HG03575 (cell line): Measurements from ENCODE around the gene TRIM44.
"Not testable (repeated sequence)": the region's sequence is repeated elsewhere in the genome, so short reads cannot be mapped to it uniquely, and the experiment has no call there.

Experiments used
- ATAC-seq: cut with Tn5 transposase; IDR thresholded peaks from one replicate; pipeline ENCODE4 v1.9.1; 2021; ENCODE audit not compliant: unreplicated experiment, insufficient number of reproducible peaks, low FRiP score; ENCODE audit errors: extremely low read depth

The TRIM44 gene

GRCh38 chr11:35742707-35743454 lies 80.3 kb downstream of the TRIM44 start:
- ATAC-seq = no peak

GRCh38 chr11:35746356-35747153 lies 84.0 kb downstream of the TRIM44 start:
- no peak for ATAC-seq

- ATAC-seq = no peak
Observed at GRCh38 chr11:35747668-35748067, 85.1 kb downstream of the TRIM44 start.

- no peak for ATAC-seq
Observed at GRCh38 chr11:35748644-35749043, 86.1 kb downstream of the TRIM44 start.

GRCh38 chr11:35750315-35750714 lies 87.7 kb downstream of the TRIM44 start:
- ATAC-seq = no peak

GRCh38 chr11:35750981-35751663 lies 88.5 kb downstream of the TRIM44 start:
- no peak for ATAC-seq

GRCh38 chr11:35751664-35752061 lies 89.1 kb downstream of the TRIM44 start:
- ATAC-seq = no peak

GRCh38 chr11:35752115-35752514 lies 89.5 kb downstream of the TRIM44 start:
- no peak for ATAC-seq

GRCh38 chr11:35753573-35753972 lies 91.0 kb downstream of the TRIM44 start:
- ATAC-seq = not testable (repeated sequence)

- not testable (repeated sequence) for ATAC-seq
Observed at GRCh38 chr11:35759951-35760350, 97.4 kb downstream of the TRIM44 start.

GRCh38 chr11:35761899-35762298 lies 99.3 kb downstream of the TRIM44 start:
- no peak for ATAC-seq

GRCh38 chr11:35763301-35763700 lies 100.7 kb downstream of the TRIM44 start:
- ATAC-seq = no peak

- no peak for ATAC-seq
Observed at GRCh38 chr11:35763765-35764164, 101.2 kb downstream of the TRIM44 start.

GRCh38 chr11:35764417-35764816 lies 101.8 kb downstream of the TRIM44 start:
- no peak for ATAC-seq

GRCh38 chr11:35765211-35765610 lies 102.6 kb downstream of the TRIM44 start:
- no peak for ATAC-seq

GRCh38 chr11:35766651-35767050 lies 104.1 kb downstream of the TRIM44 start:
- no peak for ATAC-seq

GRCh38 chr11:35770425-35770824 lies 107.8 kb downstream of the TRIM44 start:
- ATAC-seq = not testable (repeated sequence)

- ATAC-seq = no peak
Observed at GRCh38 chr11:35771722-35772121, 109.1 kb downstream of the TRIM44 start.

- ATAC-seq = not testable (repeated sequence)
Observed at GRCh38 chr11:35777241-35777640, 114.7 kb downstream of the TRIM44 start.

GRCh38 chr11:35778943-35779342 lies 116.4 kb downstream of the TRIM44 start:
- not testable (repeated sequence) for ATAC-seq
